Activated T-cell treated with anti-CD3 and anti-CD28 coated beads, Interleukin-2, amount 50 U/mL, for 4 hours (primary cell): Measurements from ENCODE around the gene MAML1. TPM values are rescaled to one million over a fixed set of nuclear protein-coding genes. Genes with fewer than 3 reads are reported as not detected.
A peak's percentile ranks its signal among the peaks of the same experiment; 100 is the strongest.
"Not testable (repeated sequence)": the region's sequence is repeated elsewhere in the genome, so short reads cannot be mapped to it uniquely, and the experiment has no call there.

ENCODE experiments used
- ATAC-seq, 2 donors: fragments of 200-7000 bp; cut with Tn5 transposase; one replicate each; pipeline ENCODE4 v1.10.0; 2021
- DNase-seq: peaks from one replicate; pipeline ENCODE4 v3.0.0-alpha.2; 2020
- H3K27me3 Mint-ChIP-seq: one replicate; pipeline ENCODE4 v1.8.0; 2021; ENCODE audit warnings: low read depth, mixed read lengths
- H3K36me3 Mint-ChIP-seq: one replicate; pipeline ENCODE4 v1.8.0; 2022; ENCODE audit warnings: mixed read lengths; ENCODE audit not compliant: insufficient read depth
- H3K4me1 Mint-ChIP-seq: one replicate; pipeline ENCODE4 v1.8.0; 2021; ENCODE audit warnings: low read depth, mixed read lengths
- H3K4me3 Mint-ChIP-seq: one replicate; pipeline ENCODE4 v1.8.0; 2021; ENCODE audit warnings: mild to moderate bottlenecking, moderate library complexity, mixed read lengths
- H3K9me3 Mint-ChIP-seq: one replicate; pipeline ENCODE4 v1.8.0; 2021; ENCODE audit warnings: mixed read lengths
- total RNA-seq, 3 donors: library from RNA; stranded (reverse); gene quantifications; one replicate each; pipeline ENCODE4 v1.2.1, GENCODE V29; 2021

The MAML1 gene
- total RNA-seq, 3 donors from 2014 or later = 24.5 to 27.5 (median 26.9) TPM

DNA sequence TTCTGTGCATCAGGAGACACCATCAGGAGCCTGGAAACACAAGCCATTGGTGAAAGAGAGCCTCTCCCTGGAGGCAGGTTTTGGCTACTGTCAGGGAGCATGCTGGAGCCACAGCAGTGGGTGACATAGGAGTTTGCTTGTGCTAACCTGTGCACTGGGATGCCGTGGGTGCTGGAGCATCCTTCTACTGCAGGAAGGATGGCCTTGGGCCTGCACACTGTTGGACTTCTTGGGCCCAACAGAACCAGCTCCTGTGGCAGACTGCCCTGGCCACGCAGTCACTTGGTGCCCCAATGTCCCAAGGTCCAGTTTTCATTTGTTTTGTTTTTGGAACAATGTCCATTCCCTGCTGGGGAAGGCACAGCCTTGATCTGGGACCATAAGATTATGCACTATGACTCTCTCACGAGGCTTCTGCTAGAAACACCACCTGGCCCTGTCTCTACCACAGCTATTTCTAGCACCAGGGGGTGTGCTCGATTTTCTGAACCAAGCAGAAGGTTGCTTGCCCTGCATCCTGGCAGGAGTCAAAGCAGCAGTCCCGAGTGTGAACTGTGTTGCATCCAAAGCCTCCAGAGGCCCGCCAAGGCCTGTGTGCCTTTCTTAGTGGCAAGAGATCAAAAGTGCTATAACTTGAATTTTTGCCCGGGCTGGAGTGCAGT is 55.7 kb downstream of the MAML1 start:
- ATAC-seq (no peak), DNase-seq (no peak)
- H3K4me3 Mint-ChIP-seq = no peak overlapping the region
- no peaks in the 10 kb centered on the region for H3K9me3 Mint-ChIP-seq
- H3K36me3 Mint-ChIP-seq = no peaks in the 10 kb centered on the region
- H3K4me1 Mint-ChIP-seq = peaks cover 3% of the 10 kb centered on the region
- no peaks in the 10 kb centered on the region for H3K27me3 Mint-ChIP-seq

DNA sequence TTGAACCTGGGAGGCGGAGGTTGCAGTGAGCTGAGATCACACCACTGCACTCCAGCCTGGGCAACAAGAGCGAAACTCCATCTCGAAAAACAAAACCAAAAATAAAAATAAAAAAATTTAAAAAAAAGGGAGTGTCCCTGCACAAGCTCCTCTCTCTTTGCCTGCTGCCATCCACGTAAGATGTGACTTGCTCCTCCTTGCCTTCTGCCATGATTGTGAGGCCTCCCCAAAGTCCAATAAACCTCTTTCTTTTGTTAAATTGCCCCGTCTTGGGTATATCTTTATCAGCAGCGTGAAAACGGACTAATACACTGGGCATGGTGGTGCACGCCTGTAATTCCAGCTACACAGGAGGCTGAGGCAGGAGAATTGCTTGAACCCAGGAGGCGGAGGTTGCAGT is 56.7 kb downstream of the MAML1 start:
- H3K4me1 Mint-ChIP-seq = peaks cover 12% of the 10 kb centered on the region
- not testable (repeated sequence) for H3K4me3 Mint-ChIP-seq, ATAC-seq, H3K9me3 Mint-ChIP-seq, H3K36me3 Mint-ChIP-seq, H3K27me3 Mint-ChIP-seq, DNase-seq

DNA sequence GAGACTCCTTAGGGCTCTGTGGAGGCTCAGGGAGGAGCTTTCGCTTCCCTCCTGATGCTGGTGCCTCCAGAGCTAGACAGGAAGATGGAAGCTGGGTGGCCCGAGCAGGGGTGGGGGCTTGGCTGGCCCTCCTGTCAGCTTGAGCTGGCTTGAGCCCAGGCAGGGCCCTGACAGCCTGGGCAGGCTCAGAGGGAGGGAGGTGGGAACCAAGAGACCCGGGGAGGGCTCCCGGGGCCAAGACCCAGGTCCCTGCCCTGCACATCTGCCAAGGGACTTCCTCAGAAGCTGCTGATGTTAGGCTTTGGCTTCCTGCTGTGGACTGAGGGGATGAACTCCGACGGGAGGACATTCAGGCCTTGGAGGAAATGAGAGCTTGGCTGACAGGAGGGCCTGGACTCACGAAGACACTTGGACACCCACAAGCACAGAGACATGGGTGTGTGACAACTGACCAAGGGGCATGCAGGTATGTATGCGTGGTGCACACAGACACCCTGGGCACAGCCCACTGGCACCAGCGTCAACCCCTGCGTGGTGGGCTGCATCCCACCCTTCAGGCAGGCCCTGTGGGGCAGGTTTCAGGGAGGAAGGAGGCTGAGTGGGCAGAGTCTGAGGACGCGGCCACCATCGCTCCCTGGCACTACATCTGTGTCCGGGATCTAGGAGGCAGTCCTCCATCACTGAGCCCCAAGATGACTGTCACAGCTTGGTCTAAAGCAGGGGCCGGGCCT is 59.4 kb downstream of the MAML1 start:
- H3K9me3 Mint-ChIP-seq = no peaks in the 10 kb centered on the region
- H3K4me1 Mint-ChIP-seq = peaks cover 26% of the 10 kb centered on the region
- DNase-seq (no peak), ATAC-seq (no peak)
- H3K4me3 Mint-ChIP-seq = no peak overlapping the region
- no peaks in the 10 kb centered on the region for H3K27me3 Mint-ChIP-seq
- H3K36me3 Mint-ChIP-seq = no peaks in the 10 kb centered on the region

DNA sequence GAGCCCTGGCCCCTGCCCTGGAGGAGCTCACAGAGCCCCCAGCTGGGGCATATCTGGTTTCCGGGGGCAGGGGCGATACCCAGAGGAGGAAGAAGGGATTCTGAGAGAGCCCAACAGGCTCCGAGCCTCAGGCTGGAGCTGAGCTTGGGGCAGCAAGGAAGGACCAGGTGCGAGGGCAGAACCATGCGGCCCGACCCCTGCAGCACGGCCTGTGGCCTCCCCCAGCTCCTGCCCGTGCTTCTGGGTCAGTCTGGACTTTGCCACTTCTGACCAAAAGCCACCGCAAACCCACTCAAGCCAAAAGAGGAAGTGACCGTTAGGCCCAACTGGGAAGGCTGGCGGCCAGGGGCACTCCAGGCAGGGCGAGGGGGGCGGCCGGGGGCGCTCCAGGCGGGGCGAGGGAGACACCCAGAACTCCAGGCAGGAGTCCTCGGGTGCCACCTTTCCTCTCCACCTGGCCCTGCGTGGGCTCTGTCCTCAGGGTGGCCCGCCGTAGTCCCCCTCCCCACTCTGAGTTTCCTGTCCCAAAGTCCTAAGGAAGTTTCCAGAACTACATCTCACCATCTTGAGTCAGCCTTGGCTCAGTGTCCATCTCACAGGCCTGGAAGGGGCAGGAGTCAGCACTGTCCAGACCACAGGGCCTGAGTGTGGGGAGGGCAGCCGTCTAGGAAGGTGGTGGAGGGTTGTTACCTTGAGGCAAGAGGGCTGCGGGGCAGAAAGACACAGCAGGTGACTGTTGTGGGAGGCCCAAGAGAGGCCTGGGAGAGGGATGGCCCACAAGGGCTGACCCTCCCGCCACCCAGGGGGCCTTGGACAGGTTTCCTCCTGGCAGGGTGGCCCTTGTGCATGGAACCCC is 60.2 kb downstream of the MAML1 start:
- no peaks in the 10 kb centered on the region for H3K27me3 Mint-ChIP-seq
- no peaks in the 10 kb centered on the region for H3K36me3 Mint-ChIP-seq
- no peaks in the 10 kb centered on the region for H3K9me3 Mint-ChIP-seq
- H3K4me3 Mint-ChIP-seq = no peak overlapping the region
- peaks cover 27% of the 10 kb centered on the region for H3K4me1 Mint-ChIP-seq
- ATAC-seq (no peak), DNase-seq (no peak)

DNA sequence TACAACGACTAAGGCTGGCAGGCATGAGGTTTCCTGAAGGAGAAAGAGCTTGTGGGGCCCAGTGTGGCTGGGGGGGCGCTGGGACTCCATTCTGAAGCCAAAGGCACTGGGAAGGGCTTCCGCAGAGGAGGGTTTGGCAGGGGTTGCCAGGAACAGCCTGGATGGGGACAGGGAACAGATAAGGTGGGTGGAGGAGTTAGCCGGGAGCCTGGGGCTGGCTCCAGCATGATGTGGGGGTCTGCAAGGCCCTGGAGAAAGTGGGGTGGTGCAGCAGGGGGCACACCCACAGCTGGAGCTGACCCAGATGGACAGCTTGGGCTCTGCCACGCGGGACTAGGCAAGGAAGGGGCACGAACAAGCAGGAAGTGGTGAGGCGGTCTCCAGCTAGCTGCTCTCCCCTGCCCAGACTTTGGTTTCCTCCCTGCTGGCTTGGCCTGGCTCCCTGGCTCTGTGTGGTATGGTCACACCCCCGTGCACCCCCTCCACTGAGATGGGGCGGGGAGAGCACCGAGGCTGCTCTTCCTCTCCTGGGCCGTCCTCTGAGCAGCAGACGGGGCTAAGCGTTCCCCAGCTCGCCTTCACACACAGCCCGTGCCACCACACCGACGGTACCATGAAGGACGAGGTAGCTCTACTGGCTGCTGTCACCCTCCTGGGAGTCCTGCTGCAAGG is 61.0 kb downstream of the MAML1 start, which contains the start of gene LTC4S:
Gene LTC4S (plus strand): TSS at position 519 of the 672 bp plus-strand sequence. CDS start 95 bp downstream, at position 614.
- Mint-ChIP-seq H3K27me3 (no peaks in the 10 kb centered on the region), H3K36me3 (no peaks in the 10 kb centered on the region), H3K4me1 (peaks cover 27% of the 10 kb centered on the region), H3K4me3 (peak within 1 kb of the TSS; percentile 50), H3K9me3 (no peaks in the 10 kb centered on the region)
- ATAC-seq (peak; percentile 16 to 23), DNase-seq (no peak)

DNA sequence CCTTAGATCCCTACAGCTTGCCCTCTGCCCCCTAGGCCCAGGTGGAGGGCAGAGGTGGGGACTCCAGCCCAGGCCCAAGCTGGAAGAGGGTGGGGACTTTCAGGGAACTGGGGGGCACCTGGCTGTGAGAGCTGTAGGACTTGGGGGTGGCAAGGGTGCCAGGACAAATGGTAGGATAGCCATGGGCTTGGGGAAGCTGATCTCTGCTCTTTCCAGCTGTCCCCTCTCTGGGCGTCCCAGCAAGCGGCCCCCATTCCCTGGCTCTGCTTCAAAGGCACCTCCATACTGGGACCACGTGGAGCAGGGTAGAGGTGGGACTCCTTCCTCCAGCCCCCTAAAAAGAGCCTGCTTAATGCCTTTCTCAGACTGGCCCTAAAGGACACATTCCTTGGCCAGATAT is 61.5 kb downstream of the MAML1 start:
- H3K36me3 Mint-ChIP-seq = peaks cover under 1% of the 10 kb centered on the region
- H3K9me3 Mint-ChIP-seq = no peaks in the 10 kb centered on the region
- DNase-seq = no peak
- H3K4me3 Mint-ChIP-seq = no peak overlapping the region
- H3K27me3 Mint-ChIP-seq = no peaks in the 10 kb centered on the region
- ATAC-seq = no peak
- H3K4me1 Mint-ChIP-seq = peaks cover 27% of the 10 kb centered on the region

DNA sequence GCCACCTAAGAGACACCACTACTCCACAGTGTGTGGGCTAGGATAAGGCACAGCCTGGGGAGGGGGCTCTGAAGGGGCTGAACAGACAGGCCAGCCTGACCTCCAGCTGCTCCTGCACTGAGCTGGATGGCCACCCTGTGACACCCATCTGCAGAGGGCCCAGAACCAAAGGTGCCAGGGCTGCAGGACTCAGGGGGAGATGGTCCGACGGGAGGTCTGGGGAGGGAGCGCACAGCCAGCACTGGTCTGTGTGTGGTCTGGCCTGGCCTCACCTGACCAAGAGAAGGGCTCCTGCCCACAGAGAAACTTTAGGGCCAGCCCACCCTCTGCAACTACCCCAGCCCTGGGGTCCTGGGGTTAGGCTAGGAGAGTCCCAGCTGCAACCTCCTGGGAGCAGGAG is 62.0 kb downstream of the MAML1 start:
- Mint-ChIP-seq H3K36me3 (peaks cover 4% of the 10 kb centered on the region), H3K4me3 (peak overlapping the region; percentile 50), H3K9me3 (no peaks in the 10 kb centered on the region), H3K27me3 (no peaks in the 10 kb centered on the region), H3K4me1 (peaks cover 27% of the 10 kb centered on the region)
- DNase-seq (no peak), ATAC-seq (no peak)

DNA sequence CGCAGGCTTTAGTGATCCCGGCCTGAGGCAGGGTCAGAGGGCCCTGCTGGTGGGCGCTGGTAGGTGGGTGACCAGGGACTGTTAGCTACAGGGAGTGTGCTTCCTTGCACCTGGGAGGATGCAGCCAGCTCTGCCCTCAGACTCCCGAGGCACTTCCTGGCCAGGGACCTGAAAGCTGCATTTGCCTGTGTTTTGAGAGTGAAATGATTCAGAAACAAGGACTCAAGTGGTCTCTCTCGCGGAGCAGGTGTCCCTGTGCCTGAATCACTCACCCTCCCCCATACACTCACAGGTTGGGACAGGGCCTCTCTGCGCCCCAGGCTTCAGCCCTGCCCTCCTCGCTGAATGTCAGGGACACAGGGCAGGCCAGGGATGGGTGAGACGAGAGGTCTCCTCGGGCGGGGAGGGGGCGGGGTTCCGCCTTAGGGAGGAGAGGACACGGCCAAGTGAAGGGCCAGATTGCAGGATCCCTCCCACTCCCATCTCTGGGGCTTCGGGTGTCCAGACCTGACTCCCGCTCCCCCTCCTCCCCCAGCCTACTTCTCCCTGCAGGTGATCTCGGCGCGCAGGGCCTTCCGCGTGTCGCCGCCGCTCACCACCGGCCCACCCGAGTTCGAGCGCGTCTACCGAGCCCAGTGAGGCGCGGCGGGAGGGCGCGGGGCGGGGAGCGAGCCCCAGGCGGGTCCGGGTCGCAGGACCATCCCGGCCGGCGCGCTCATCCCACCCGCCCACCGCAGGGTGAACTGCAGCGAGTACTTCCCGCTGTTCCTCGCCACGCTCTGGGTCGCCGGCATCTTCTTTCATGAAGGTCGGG is 62.6 kb downstream of the MAML1 start:
- peaks cover 8% of the 10 kb centered on the region for H3K36me3 Mint-ChIP-seq
- no peaks in the 10 kb centered on the region for H3K27me3 Mint-ChIP-seq
- peaks cover 27% of the 10 kb centered on the region for H3K4me1 Mint-ChIP-seq
- DNase-seq (no peak), ATAC-seq (peak; percentile 4 to 5)
- no peaks in the 10 kb centered on the region for H3K9me3 Mint-ChIP-seq
- peak overlapping the region; percentile 50 for H3K4me3 Mint-ChIP-seq

DNA sequence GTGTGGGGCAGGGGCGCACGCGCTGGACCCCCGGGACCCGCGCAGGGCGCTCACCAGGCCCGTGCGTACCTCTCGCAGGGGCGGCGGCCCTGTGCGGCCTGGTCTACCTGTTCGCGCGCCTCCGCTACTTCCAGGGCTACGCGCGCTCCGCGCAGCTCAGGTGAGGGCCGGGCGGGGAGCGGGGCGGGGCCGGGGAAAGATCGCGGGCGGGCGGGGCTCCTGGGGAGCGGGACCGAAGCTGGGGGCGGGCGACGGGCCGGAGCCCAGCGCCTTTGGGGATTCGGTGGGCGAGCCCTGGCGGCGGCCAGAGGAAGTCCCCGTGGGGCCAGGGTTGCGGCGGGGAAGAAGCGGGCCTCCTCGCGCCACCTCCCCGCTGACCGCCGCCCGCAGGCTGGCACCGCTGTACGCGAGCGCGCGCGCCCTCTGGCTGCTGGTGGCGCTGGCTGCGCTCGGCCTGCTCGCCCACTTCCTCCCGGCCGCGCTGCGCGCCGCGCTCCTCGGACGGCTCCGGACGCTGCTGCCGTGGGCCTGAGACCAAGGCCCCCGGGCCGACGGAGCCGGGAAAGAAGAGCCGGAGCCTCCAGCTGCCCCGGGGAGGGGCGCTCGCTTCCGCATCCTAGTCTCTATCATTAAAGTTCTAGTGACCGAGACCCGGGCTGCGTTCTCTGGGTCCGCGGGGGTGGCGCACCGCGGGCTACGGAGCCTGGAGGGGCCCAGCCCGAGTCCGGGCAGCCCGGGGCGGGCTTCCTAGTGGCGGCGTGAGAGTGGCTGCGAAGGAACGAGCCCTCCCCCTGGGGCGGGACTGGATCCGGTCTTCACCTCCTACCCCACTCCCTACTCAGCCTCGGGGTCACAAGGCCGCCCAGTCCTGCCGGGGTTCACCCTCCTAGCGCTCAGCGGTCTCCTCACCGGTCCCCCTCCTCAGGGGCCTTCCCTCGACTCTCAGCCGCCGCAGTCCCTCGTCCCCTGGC is 63.5 kb downstream of the MAML1 start:
- ATAC-seq (peak; percentile 74 to 78), DNase-seq (peak; percentile 62)
- Mint-ChIP-seq H3K36me3 (peaks cover 8% of the 10 kb centered on the region), H3K4me3 (peak overlapping the region; percentile 56), H3K4me1 (peaks cover 27% of the 10 kb centered on the region), H3K9me3 (no peaks in the 10 kb centered on the region), H3K27me3 (no peaks in the 10 kb centered on the region)

DNA sequence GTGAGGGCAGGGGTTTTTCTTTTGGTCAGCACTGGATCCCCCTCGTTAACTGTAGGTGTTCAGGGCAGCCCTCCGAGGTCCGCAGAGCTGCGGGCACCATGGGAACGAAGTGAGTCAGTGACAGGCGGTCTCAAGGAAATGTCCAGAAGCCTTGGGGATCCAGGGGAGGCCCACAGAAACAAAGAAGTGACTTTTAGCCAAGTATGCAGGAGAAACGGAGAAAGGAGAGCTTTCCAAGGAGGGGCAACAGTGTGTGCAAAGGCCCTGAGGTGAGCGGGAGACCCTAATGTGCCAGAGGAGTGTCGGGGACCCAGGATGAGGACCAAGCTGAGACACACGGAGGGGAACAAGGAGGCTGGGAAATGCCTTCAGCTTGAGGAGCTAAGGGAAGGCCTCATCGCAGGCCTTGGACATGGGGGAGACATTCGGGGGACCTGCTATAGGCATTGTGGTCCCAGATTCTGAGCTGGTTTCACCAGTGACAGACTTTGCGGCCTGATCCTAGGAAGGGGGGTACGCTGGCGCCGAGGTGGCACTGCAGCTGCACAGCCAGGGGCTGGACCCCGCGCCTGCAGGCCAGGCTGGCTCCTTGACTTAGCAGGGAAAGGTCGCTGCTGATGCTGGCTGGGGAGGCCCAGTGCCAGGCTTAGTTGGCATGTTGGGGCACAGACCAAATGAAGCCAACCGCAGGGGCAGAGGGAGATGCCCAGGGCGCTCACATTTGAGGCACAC is 64.4 kb downstream of the MAML1 start:
- no peak for ATAC-seq
- Mint-ChIP-seq H3K36me3 (peaks cover 10% of the 10 kb centered on the region), H3K27me3 (no peaks in the 10 kb centered on the region), H3K4me1 (peaks cover 31% of the 10 kb centered on the region), H3K9me3 (no peaks in the 10 kb centered on the region), H3K4me3 (peak overlapping the region; percentile 56)
- no peak for DNase-seq

DNA sequence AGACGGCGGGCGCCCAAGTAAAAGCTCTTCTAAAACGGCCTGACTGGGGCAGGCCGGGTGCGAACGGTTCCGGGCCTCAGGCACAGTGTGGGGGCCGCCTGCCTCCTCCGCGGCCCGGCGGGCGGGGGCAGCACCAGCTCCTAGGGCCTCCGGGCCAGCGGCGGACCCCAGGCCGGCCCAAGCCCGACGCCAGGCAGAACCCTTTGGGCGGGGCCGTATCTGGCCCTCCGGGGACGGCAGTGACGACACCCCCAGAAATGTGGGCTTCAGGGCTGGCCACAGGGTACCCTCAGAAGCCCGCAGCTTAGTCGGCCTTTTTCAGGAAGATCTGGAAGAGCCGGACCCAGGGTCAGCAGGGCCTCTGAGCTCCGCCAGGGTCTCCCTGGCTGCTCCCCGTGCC is 65.1 kb downstream of the MAML1 start:
- no peak for ATAC-seq
- H3K9me3 Mint-ChIP-seq = no peaks in the 10 kb centered on the region
- H3K36me3 Mint-ChIP-seq = peaks cover 10% of the 10 kb centered on the region
- no peak overlapping the region for H3K4me3 Mint-ChIP-seq
- no peaks in the 10 kb centered on the region for H3K27me3 Mint-ChIP-seq
- H3K4me1 Mint-ChIP-seq = peaks cover 37% of the 10 kb centered on the region
- no peak for DNase-seq

DNA sequence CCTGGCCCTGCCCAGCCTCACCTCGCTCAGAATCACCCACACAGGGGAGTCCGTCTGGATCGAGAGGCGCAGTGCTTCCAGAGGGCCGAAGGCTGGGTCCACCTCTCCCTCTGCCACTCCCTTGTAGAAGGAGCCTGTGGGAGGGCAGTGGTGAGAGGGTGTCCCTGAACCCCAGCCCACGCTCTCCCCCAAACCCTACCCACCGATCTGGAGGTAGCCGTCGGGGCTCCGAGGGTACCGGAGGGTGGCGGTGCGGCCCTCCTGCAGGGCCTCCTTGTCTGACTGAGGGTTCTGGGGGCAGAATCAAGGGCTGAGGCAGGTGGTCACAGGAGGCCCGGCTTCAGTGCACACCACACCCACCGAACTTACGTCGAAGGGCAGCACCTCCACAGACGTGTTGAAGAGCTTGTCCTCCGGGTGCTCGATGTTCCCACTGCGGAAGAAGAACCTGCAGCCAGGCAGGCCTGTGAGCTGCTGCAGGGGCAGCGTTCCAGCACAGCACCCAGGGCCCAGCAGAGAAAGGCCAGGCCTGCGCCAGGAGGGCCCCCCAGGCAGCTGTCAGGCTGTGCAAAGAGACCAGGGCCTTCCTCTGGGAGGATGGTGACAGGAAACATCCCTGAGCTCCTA is 65.6 kb downstream of the MAML1 start:
- no peak overlapping the region for H3K4me3 Mint-ChIP-seq
- H3K9me3 Mint-ChIP-seq = no peaks in the 10 kb centered on the region
- H3K36me3 Mint-ChIP-seq = peaks cover 10% of the 10 kb centered on the region
- ATAC-seq = no peak
- no peak for DNase-seq
- H3K27me3 Mint-ChIP-seq = no peaks in the 10 kb centered on the region
- peaks cover 37% of the 10 kb centered on the region for H3K4me1 Mint-ChIP-seq
